HG02623 (cell line): ENCODE measurements around the gene PDE7B.

Experiments
- ATAC-seq: cut with Tn5 transposase; IDR thresholded peaks from one replicate; pipeline ENCODE4 v1.9.1; 2021; ENCODE audit warnings: moderate library complexity; ENCODE audit not compliant: unreplicated experiment

The PDE7B gene

DNA sequence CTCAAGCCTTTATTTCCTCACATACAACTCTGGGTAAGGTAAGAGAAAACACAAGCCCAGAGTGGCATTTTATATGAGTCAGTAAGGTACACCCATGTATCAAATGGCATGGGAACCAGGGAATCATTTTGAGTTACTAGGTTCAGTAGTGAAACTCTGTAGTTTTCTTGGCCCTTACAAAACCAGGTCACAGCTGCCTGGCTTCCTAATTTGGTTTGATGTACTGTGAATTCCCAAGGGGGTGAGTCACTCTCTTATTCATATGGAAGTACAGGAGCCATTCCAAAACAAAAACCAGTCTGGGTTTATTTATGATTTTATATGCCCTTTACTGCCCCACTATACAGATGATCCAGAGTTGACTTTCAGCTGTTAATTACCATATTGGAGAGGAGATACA, 70.7 kb downstream of the PDE7B start:
- ATAC-seq: no peak

DNA sequence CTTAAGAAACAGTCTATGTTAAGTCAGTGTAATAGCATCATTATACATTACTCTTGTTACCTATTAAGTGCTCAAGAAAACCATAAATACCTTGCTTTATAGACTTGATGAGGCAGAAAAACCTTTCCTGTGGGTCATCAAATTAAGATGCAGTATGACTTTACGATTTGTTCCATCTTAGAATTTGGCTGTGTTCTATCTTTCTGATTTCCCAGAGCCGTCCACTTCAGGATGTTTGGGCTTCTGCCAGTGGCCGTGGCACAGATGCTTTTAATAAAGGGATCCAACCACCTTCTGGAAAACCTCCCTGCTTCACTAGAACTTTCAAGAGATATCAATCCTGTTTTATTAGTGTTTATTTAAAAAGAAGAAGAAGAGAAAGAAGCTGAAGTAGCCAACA, 71.2 kb downstream of the PDE7B start:
- no peak for ATAC-seq

DNA sequence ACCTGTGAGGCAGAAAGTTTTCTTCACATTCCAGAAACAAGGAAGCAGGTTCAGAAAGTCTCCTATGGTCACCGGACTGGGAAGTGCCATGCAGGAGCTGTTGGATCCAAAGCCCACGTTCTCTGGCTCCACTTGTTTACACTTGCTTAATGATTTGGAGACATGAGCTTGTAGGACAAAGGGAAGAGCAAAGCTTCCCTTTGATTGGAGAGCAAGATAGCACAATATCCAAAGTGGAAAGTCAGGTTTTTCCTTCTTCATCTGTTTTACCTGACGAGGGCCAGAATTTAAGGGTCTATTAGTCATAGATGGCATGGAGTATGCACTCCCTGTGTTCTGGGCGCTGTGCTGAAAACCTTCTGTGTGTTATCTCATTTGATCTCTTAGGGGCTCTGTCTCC, 81.2 kb downstream of the PDE7B start:
- no peak for ATAC-seq

DNA sequence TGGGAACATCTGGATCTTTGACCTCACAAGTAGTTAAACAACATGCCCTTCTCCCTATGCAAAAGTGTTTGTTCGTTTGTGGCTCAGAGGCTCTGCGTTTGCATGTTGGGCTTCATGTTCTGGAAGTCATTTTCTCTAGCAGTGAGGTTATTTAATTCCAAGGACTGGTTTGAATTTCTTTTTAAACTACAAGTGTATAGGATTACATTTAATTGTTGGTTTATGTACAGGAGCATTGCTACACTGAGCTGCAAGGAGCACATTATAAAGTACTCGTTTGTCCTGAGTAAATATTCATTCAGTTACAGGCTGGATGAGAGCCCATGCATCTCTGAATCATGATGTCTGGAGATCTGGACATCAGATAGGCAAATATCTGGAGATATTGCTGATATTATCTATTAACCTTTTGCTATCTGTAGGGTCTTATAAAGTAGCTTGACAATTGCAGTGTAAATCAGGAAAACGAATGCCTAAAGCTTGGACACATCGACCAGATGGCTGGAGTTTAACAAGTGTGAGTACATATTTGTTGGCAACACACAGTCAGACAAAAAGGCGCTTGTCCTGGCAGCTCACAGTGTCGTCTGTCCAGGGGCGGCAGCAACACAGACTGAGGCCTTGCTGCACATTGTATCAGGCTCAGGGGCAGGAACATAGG, 84.6 kb downstream of the PDE7B start:
- ATAC-seq: no peak

DNA sequence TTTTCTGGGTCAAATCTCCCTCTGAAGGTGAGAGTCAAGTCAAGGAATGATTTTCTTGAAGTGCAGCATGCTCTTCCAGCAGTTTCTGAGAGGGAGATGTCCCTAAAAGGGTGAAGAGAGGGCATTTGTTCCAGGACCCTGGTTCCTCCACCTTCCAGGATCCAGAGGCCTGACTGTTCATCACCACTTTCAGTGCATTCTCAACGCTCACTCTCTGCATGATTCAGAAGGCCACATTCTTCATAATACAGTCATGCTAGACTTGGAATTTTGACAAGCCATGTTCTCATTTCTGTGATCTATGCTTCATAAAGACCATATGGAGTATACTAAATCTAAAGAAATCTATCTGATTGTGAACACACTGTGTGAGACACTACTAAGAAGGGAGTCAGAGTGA, 85.1 kb downstream of the PDE7B start:
- no peak for ATAC-seq

DNA sequence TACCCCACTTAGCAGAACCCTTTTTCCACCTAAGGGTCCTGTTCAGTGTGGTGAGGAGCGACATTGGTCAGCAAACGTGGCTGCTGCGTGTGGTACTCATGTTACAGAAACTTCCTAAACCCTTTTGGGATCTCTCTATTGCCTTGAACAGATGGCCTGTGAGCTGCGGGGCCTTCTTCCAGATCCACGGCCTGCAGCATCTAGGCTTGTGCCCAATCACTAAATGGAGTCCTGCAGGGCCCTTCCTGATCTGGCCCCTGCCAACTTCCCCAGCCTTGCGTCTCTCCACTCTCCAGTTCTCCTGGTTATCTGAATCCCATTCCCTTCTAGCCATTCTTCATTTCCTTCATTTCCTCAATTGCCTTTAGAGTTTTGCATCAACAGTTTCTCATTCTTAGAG, 85.6 kb downstream of the PDE7B start:
- no peak for ATAC-seq

DNA sequence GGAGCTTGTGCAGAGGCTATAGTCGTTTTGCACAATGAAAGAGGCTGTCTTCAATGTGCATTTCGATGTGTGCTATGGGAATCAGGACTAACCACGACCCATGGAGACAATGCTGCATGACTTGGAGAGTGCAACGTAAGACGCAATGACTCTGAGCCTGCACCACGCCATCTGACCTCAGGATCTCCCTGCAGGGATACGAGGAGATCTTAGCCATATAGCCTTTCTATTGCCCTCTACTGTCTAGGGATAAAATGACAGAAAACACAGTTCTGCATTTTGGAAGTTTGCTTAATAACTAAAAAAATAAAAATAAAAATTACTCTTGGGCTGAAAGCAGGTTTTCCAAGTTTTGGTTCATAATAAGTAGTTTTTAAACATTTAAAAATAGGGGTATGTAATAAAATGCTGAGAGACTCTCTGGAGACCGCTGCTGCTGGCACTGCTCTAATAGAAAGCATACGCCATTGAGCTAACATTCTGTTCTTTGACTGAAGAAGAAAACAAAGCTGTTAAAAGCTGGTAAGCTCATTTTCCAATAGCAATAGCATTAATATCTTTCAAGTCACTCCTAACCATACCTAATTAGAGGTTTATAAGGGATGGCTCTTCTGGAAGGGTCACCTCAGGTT, 87.2 kb downstream of the PDE7B start:
- no peak for ATAC-seq

DNA sequence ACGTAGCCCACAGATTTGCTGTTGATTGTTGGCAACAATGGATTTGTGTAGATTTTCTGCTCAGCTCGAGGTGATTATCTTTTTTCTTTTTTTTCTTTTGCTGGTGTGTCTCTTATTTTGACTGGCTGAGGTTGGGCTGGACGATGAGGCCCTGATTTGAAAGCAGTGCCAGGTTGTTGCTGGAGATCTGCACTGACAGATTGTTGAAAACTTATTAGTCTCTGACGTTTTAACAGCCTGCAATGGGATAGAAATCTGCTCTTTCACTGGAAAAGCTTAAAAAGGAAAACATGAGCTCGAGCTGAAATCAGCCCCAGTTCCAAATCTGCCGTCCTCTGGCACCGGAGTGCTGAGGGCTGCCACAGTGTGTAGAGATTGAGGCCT, 87.7 kb downstream of the PDE7B start:
- ATAC-seq: no peak

DNA sequence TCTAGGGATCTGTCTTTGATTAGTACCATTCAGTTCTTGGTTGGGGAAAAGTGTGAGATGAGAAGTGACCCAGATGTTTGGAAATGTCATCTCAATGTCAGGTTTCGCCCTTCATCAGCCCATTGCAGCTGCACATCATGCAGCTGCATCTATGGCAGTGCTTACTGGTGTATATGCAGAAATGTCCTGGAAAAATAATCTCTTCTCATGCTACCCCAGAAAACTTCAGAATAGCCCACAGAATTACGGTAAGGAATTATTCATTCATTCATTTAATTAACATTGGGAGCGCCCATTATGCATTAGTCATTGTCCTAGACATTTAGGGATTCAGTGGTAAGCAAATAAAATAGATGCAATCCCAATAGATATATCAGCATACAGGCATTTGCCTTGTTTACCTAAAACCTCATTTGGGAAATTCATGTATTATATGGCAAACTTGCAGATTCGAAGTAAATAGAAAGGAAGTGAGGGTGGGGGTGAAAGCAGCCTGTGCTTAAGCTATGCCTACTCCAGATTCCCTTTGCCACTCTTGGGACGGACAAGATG, 89.2 kb downstream of the PDE7B start:
- no peak for ATAC-seq

DNA sequence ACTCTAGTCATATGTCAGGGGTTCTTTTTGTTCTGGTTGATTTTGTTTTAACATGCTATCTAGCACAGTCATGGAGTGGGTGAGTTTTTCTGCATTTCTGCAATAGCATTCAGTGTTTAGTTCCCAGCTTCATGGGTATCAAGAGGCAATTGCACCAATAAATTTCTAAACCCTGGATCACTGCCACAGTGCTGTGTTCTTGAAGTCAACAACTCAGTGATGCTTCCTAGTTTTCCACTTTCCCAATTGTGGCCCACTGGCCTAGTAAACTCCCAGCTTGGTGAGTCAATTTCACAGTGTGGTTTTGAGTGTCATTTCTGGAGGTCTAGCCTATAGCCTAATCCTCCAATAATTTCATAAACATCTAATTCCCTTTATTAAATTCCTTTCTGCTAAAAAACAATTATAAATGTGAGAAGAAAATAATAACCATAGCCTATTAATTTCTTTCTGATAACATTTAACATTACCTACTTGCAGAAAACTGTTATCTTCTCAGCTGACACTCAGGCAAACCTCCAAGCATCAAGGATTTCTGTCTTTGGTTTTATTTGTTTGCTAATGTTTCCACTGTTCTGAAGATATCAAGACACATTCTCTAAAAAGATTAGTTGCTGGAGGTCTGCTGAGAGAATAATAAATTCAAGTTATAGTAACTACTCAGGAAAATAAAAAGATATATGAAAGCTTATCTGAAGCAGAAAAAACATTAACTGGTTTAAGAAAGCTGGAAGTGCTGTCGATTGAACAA, 89.9 kb downstream of the PDE7B start:
- ATAC-seq: no peak

DNA sequence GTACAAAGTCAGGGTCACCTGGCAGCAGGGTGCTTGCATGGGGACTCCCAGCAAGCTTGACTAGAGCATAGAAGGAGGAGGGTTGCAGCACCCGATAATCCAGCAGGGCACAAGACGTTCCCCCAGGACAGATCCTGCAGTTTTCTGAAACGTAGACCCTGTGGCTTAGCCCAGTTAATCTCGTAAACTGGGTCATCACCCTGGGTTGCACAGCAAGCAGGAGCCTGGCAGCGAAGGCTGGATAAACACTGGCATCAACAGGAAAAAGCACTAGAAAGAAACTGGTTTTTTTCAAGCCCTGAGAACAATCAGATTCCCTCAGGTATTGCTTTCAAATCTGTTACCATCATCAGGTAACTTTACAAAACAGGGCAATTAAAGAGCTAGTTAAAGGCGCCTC, 92.6 kb downstream of the PDE7B start:
- ATAC-seq: no peak

DNA sequence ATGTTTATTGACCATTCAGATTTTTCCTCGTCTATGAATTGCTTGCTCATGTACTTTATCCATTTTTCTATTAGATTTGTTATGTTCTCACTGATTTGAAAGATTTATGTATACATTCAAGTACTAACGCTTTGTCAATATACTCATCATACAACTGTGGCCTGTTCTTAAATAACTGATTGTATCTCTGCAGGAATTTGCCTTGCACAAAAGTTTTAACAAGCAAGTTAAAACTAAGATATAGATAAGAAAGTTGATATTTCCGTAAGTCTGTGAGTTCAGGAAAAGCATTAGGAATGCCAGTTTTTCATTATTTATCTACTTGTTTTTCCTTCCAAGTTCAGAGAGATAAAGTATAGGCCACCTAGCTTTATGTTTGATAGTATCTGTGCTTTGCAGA, 95.2 kb downstream of the PDE7B start:
- no peak for ATAC-seq

DNA sequence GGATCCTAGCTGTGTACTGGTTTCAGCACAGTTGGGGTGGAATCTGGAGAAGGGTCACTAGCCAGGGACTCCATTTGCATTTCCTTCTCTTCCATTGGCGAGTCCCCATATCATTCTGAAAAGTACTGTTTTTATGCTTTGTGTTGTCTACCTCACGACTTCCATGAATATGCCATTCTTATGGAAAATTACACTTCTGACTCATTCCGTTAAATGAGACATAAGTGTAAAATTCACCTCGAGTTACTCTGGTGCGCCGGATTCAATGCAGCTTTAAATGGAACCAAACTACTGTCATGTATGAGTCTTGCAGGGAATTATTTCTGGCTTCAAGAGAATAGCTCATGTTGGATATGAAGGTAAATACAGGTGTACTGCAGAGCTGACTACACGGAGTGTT, 99.2 kb downstream of the PDE7B start:
- ATAC-seq: no peak

DNA sequence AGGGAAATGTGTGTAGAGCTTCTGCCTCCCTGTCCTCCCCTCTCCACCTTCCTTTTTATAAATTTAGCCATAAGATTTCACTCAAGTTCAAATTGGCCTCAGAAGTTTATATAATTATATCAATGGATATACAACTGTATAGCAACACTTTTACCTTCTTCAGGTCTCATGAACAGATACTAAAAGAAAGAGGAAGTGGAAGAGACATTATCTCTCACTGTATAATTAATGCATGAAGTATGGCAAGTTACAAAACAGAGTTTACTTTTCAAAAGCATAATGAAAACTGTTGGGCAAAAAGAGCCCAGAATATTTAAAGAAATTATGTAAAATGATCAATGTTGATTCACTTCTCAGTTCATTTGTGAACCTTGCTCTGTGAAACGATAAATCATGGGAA, 99.7 kb downstream of the PDE7B start:
- no peak for ATAC-seq

DNA sequence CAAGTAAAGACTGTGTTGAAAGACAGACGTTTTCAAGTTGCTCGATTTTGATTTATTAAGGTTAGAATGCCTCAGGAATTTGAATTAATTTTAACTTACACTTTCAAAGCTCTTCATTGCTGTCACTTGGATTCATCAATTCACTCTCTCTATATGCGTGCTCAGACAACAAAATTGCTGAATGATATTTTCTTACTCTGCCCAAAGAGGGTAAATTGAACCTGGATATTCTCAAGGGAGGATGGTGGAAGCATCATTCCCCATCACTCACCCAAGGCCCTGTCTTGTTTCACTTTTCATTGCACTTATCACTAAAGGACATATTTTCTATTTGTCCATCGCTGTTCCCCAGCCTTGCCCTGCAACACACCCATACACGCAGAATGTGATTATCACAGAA, 102.3 kb downstream of the PDE7B start:
- ATAC-seq: no peak

DNA sequence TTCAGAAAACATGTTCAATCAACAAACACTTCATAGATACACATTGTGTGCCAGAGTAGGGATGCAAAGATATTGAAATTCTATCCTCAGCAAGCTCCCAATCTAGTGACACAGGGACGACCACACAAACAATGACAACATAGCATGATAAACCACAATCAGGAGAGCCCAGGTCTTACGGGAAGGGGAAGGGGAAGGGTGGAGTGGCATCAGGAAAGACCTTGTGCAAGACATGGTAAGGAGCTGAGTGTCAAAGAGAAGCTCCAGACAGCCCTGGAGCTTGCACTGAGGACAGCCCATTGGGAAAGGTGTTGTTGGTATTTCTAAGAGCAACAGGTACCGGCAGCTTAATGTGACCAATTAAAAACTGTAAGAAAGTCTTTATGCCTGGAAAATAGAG, 103.6 kb downstream of the PDE7B start:
- ATAC-seq: no peak

DNA sequence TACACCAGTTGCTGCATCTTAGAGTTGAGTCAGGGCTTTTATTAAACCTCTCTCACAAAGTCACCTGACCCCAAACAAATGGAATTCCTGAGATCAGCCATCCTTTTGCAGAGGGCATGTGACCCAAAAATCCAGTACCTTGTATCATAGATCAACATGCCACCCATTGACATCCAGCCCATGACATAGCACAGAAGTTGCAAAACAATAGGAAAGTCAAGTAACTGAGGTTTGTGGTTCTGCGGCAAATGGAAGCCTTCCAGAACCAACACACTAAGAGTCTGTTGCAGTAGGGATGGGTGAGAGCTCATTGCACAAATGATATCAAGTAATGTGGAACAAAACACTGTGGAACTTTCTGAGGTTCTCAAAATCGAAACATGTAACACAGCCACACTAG, 111.2 kb downstream of the PDE7B start:
- ATAC-seq: no peak

DNA sequence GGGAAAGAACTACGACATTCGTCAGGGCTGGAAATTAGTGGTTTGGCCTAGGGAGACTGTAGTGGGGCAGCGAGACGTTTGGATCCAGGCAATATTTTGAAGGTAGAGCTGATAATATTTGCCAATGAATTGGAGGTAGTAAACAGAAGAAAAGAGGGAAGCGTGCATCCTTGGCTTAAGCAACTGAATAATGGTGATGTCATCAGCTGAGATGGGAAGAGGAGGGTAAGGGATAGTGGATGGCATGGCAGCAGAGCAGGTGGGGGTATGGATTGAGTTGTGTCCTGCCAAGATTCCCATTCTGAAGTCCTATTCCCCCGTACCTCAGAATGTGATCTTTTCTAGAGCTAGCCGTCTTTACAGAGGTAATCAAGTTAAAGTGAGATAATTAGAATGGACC, 119.2 kb downstream of the PDE7B start:
- no peak for ATAC-seq

DNA sequence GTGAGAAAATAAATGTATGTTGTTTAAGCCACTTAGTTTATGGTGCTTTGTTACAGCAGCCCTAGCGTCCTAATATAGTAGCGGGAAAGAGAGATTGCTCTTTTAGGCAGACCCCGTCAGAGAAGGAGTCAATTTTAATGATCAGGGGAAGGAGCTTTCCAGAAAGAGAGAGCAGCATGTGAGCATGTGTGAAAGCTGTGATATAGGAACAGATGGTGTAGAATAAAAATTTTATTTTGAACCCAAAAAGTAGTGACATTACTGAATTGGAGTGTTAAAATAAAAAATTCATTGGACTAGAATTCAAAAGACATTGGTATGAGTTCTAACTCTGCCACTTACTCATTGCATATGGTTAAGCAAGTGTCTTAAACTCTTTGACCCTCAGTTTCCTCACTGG, 119.8 kb downstream of the PDE7B start:
- ATAC-seq: no peak

DNA sequence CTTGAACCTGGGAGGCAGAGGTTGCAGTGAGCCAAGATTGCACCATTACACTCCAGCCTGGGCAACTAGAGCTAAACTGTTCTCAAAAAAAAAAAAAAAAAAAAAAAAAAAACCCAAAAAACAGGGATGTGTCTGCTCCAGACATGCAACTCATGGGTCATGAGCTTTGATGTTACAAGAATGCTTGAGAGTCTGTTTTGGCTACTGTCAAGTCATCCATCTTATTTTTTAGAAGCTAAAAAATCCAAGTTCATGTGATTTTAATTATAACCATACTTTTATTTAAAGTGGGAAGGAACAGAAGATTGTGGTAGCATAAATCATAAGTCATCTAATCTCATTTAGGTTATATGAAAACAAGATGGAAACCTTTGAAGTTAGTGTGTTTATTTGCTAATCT, 120.6 kb downstream of the PDE7B start:
- no peak for ATAC-seq

DNA sequence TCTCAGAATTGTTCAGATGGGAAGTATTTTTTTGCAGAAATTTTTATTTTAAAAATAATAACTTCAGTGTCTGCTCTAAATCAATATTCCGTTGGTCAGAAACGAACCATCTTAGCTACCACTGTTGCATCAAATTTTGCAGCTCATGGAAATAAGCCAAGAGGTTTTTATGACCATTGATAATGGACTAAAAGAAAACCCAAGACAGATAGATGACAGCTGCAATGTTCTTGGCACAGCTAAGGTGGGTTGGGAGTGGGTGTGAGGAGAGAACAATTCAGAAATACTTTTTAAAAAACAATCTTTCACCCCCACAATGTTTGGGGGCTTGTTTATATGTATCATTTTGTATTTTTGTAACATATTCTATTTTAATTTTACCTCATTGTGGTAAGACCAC, 121.1 kb downstream of the PDE7B start:
- ATAC-seq: no peak

DNA sequence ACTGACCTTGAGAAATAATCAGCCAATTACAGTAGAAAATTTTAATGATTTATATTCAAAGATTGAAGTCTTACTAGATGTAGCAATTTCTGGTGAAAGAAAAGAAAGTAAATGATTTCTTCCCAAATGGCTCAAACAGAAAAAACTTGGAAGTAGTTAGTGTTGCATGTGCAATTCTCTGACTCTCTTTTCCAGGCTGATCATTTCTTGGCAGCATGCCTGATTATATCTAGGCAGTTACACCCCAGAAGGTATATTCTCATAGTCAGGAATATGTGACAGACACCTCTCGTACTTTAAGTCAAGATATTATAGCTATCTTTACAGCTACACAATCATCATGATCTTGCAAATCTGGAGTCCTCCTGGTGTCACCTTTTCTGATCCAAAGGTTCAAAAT, 122.9 kb downstream of the PDE7B start:
- ATAC-seq: no peak
